IMR-90 (cell line): ENCODE measurements around the gene LHFPL3.

Experiments
- CEBPB ChIP-seq: IDR thresholded peaks from 2 replicates; pipeline ENCODE4 v1.6.1; 2012; ENCODE audit warnings: low read depth, low read length, improper control_type of control experiment
- MXI1 ChIP-seq: IDR thresholded peaks from 2 replicates; pipeline ENCODE4 v1.6.1; 2012; ENCODE audit warnings: low read depth, mild to moderate bottlenecking, low read length, moderate library complexity, borderline replicate concordance
- POLR2A ChIP-seq: IDR thresholded peaks from 2 replicates; pipeline ENCODE4 v1.6.1; 2012; ENCODE audit warnings: mild to moderate bottlenecking, low read depth, low read length
- RAD21 ChIP-seq: IDR thresholded peaks from 2 replicates; pipeline ENCODE4 v1.6.1; 2012; ENCODE audit warnings: low read length, improper control_type of control experiment
- RCOR1 ChIP-seq: IDR thresholded peaks from 2 replicates; pipeline ENCODE4 v1.6.1; 2012; ENCODE audit warnings: mild to moderate bottlenecking, low read length, improper control_type of control experiment; ENCODE audit not compliant: insufficient replicate concordance
- RFX5 ChIP-seq: IDR thresholded peaks from 2 replicates; pipeline ENCODE4 v1.8.0; 2012; ENCODE audit warnings: low read depth, mild to moderate bottlenecking, low read length, moderate library complexity
- SMC3 ChIP-seq: fragments of 150-350 bp; IDR thresholded peaks from 2 replicates; pipeline ENCODE4 v1.6.1; 2016; ENCODE audit warnings: low read depth, mild to moderate bottlenecking, antibody characterized with exemption, low read length, moderate library complexity
- TF ChIP-seq, protein P1 (sequence below): conservative IDR thresholded peaks from 2 replicates; pipeline ENCODE4 v1.5.1; 2012; ENCODE audit warnings: mild to moderate bottlenecking, low read depth, low read length, improper control_type of control experiment

DNA sequence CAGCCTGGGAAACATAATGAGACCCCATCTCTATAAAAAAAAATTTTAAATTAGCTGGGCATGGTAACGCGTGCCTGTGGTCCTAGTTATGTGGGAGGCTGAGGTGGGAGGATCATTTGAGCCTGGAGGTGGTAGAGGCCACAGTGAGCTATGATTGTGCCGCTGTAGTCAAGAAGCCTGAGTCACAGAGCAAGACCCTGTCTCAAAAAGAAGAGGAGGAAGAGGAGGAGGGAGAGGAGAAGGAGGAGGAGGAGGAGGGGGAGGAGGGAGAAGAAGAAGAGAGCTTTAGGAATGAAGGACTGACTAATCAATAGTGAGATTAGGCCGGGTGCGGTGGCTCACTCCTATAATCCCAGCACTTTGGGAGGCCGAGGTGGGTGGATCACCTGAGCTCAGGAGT lies 573.8 kb downstream of the LHFPL3 start:
- TF ChIP-seq, protein P1, sequence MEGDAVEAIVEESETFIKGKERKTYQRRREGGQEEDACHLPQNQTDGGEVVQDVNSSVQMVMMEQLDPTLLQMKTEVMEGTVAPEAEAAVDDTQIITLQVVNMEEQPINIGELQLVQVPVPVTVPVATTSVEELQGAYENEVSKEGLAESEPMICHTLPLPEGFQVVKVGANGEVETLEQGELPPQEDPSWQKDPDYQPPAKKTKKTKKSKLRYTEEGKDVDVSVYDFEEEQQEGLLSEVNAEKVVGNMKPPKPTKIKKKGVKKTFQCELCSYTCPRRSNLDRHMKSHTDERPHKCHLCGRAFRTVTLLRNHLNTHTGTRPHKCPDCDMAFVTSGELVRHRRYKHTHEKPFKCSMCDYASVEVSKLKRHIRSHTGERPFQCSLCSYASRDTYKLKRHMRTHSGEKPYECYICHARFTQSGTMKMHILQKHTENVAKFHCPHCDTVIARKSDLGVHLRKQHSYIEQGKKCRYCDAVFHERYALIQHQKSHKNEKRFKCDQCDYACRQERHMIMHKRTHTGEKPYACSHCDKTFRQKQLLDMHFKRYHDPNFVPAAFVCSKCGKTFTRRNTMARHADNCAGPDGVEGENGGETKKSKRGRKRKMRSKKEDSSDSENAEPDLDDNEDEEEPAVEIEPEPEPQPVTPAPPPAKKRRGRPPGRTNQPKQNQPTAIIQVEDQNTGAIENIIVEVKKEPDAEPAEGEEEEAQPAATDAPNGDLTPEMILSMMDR = no peak
- TF ChIP-seq RCOR1 (no peak), RFX5 (no peak), SMC3 (no peak), MXI1 (no peak), POLR2A (no peak), CEBPB (no peak), RAD21 (no peak)
